Esophagus squamous epithelium (tissue), 4 donors: Measurements from ENCODE around the gene SRSF7.

Source experiments
- POLR2A ChIP-seq, 4 donors: fragments of 450-650 bp; IDR thresholded peaks; one replicate each; pipeline ENCODE4 v1.6.1; 2017; ENCODE audit warnings: antibody characterized with exemption in 4 of 4, mild to moderate bottlenecking in 4 of 4, moderate library complexity in 3 of 4
- TF ChIP-seq, protein P1 (sequence below), 6 experiments: fragments of 450-650 bp in 4 of 6; fragments of 200-600 bp in 2 of 6; sonication (generic) in 2 of 6; IDR thresholded peaks; one replicate each; pipeline ENCODE4 v1.5.1; 2016 to 2019; ENCODE audit warnings: antibody characterized with exemption in 6 of 6, mild to moderate bottlenecking in 4 of 6, moderate library complexity in 4 of 6

- no peak for TF ChIP-seq POLR2A (IDR thresholded peaks at IDR 0.05)
- TF ChIP-seq, protein P1, sequence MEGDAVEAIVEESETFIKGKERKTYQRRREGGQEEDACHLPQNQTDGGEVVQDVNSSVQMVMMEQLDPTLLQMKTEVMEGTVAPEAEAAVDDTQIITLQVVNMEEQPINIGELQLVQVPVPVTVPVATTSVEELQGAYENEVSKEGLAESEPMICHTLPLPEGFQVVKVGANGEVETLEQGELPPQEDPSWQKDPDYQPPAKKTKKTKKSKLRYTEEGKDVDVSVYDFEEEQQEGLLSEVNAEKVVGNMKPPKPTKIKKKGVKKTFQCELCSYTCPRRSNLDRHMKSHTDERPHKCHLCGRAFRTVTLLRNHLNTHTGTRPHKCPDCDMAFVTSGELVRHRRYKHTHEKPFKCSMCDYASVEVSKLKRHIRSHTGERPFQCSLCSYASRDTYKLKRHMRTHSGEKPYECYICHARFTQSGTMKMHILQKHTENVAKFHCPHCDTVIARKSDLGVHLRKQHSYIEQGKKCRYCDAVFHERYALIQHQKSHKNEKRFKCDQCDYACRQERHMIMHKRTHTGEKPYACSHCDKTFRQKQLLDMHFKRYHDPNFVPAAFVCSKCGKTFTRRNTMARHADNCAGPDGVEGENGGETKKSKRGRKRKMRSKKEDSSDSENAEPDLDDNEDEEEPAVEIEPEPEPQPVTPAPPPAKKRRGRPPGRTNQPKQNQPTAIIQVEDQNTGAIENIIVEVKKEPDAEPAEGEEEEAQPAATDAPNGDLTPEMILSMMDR (IDR thresholded peaks at IDR 0.05) = no peak
Measured at GRCh38 chr2:38765149-38765548, 14.0 kb upstream of the SRSF7 start.
